CD4-positive, alpha-beta T cell treated with Interleukin-12 subunit alpha and Interleukin-12 subunit beta, for 1 hour (primary cell): ENCODE data around the gene F8A1.
A peak's percentile ranks its signal among the peaks of the same experiment; 100 is the strongest.
"Not testable (repeated sequence)": the region's sequence is repeated elsewhere in the genome, so short reads cannot be mapped to it uniquely, and the experiment has no call there.

Experiments used
- DNase-seq: peaks from one replicate; pipeline ENCODE4 v3.0.0-alpha.2; 2020

F8A1 gene

DNA sequence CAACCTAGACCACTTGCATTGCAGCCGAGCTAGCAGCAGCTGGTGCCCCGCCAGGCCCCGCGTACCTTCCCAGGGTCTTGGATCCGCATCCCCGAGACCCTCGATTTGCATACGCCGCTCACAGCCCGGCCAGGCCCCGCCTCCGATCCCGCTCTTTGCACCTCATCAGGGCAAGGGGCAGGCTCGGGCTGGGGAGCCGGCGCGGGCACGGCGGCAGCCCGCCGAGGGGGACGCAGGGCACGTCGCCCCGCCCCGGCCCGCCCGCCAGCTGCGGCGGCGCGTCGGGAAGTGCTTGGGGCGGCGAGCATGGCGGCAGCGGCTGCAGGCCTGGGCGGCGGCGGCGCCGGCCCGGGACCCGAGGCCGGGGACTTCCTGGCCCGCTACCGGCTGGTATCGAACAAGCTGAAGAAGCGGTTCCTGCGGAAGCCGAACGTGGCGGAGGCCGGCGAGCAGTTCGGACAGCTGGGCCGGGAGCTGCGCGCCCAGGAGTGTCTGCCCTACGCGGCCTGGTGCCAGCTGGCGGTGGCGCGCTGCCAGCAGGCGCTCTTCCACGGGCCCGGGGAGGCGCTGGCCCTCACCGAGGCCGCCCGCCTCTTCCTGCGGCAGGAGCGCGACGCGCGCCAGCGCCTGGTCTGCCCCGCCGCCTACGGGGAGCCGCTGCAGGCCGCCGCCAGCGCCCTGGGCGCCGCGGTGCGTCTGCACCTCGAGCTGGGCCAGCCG lies at the start of gene F8A1:
Gene F8A1 (plus strand): TSS at position 287 of the 720 bp plus-strand sequence. CDS start 20 bp downstream, at position 307.
- peak; percentile 35 for DNase-seq

DNA sequence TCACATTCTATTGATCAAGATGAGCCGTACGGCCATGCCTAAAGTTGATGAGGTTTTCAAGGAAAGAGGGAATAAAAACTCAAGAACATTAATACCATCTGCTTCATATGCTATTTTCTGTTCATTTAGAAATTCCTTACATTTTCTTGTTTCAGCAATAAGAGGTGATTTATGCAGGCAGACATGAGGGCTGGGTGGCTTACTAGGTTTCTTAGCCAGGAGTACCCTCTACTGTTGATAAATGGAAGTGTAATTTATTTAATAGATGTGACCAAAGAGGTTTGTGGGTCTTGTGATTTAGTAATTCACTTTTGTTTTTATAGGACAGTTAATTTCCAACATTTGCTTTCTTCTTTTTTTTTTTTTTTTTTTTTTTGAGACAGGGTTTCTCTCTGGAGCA lies 45.3 kb upstream of the F8A1 start:
- DNase-seq, result peak; percentile 51

GRCh38 chrX:154850957-154851611 lies 35.1 kb upstream of the F8A1 start:
- DNase-seq, result no peak

DNA sequence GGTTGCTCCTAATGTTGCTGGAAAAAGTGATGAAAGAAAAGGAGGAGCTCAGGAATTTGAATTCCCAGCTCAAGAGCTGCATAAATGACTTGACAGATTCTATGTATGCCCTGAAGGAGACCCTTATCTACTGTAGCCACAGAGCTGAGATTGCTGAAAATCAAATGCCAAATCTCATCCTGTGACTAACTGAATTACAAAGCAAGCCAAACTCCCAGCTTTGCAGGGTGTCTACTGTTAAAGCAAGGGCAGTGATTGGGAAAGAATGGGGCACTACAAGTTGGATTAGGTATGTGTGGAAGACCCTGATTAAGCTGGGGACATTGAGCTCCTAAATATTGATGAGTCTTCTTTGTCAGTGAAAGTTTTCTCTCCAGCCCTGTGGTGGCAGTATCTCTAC lies 30.9 kb upstream of the F8A1 start:
- no peak for DNase-seq

GRCh38 chrX:154868522-154868921 lies 17.6 kb upstream of the F8A1 start:
- DNase-seq, result not testable (repeated sequence)

GRCh38 chrX:154873329-154873728 lies 12.8 kb upstream of the F8A1 start:
- no peak for DNase-seq

- DNase-seq, result not testable (repeated sequence)
Observed at GRCh38 chrX:154884069-154884468, 2.1 kb upstream of the F8A1 start.

GRCh38 chrX:154885057-154885456 lies 1.1 kb upstream of the F8A1 start:
- DNase-seq, result not testable (repeated sequence)

GRCh38 chrX:154885549-154885948 lies 606 bp upstream of the F8A1 start:
- DNase-seq, result peak; percentile 0

- not testable (repeated sequence) for DNase-seq
Observed at GRCh38 chrX:154886789-154887221, 650 bp downstream of the F8A1 start.

- no peak for DNase-seq
Observed at GRCh38 chrX:154890990-154891639, 5.0 kb downstream of the F8A1 start.

GRCh38 chrX:154892296-154892695 lies 6.1 kb downstream of the F8A1 start:
- DNase-seq, result no peak

GRCh38 chrX:154900323-154900722 lies 14.2 kb downstream of the F8A1 start:
- no peak for DNase-seq

GRCh38 chrX:154902408-154902807 lies 16.3 kb downstream of the F8A1 start:
- no peak for DNase-seq

DNA sequence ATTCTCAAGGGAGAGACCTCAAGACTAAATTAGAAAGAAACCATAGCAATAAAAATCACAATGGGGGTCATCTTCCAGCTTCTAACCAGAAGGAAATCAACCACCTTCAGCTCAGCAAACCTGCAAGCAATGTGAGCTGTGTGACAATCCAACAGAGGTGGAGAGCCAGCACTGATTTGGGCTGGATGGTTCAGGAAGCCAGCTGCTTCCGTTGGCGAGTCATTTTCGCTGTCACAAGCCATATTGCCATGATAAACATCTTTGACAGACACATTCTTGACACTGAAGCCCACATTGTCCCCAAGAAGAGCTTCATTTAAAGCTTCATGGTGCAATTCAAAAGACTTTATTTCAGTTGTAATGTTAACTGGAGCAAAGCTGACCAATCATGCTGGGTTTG lies 22.7 kb downstream of the F8A1 start:
- DNase-seq, result no peak

GRCh38 chrX:154910048-154910447 lies 23.9 kb downstream of the F8A1 start:
- not testable (repeated sequence) for DNase-seq

- DNase-seq, result not testable (repeated sequence)
Observed at GRCh38 chrX:154910528-154910927, 24.4 kb downstream of the F8A1 start.

DNA sequence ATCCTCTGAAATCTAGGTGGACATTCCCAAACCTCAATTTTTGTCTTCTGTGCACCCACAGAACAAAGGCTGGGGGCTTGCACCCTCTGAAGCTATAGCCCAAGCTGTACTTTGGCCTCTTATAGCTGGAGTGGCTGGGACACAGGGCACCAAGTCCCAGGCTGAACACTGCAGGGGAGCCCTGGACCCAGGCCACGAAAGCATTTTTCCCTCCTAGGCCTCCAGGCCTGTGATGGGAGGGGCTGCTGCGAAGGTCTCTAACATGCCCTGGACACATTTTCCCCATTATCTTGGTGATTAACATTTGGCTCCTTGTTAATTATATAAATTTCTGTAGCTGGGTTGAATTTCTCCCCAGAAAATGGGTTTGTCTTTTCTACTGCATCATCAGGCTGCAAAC lies 27.9 kb downstream of the F8A1 start:
- DNase-seq, result no peak

DNA sequence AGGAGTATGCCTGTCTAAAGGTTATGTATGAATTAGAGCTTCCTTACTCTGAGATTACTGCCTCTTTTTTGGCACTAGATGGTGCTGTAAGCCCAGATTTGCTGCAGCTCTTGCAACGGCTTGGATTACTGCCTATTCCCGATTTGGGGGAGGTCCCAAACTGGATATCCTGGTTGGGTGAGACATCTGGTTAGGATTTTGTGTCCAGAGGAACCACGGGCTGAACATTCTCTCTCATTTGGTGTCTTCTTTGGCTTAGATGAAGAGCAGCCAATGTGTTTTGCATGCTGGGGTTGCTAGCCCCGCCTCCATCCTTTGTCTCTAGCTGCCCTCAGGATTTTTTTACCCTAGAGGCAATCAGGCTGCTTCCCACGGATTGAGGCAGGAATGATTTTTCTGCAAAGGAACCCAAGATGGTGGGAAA lies 31.9 kb downstream of the F8A1 start:
- DNase-seq, result peak; percentile 43

GRCh38 chrX:154924771-154925170 lies 38.6 kb downstream of the F8A1 start:
- not testable (repeated sequence) for DNase-seq
